Measurements from ENCODE around the gene AGPAT4. TPM values are rescaled to one million over a fixed set of nuclear protein-coding genes. Genes with fewer than 3 reads are reported as not detected.

The AGPAT4 gene
- total RNA-seq, 2 donors from 2014 or later, result 61.0 to 61.1 TPM

- Histone ChIP-seq H3K4me1 (ENCODE audit: control insufficient read depth, insufficient read depth, low read length) (peaks cover 2% of the 10 kb centered on the region), H3K9me3 (ENCODE audit: control insufficient read depth, low read length) (no peaks in the 10 kb centered on the region), H3K27me3 (ENCODE audit: control insufficient read depth, insufficient read depth, low read length, poor library complexity, severe bottlenecking) (no peaks in the 10 kb centered on the region), H3K36me3 (ENCODE audit: control insufficient read depth, insufficient read depth, low read length) (peaks cover 90% of the 10 kb centered on the region), H3K27ac (ENCODE audit: low read depth, low read length) (no peak overlapping the region), H3K4me3 (ENCODE audit: low read length) (no peak overlapping the region), H3K9ac (ENCODE audit: extremely low read depth, low read length, poor library complexity, severe bottlenecking) (no peak overlapping the region)
- no peak for DNase-seq
- Mint-ChIP-seq H3K27me3 (ENCODE audit: insufficient read depth) (no peaks in the 10 kb centered on the region), H3K27ac (peak overlapping the region; percentile 31), H3K36me3 (ENCODE audit: low read depth) (peaks cover 62% of the 10 kb centered on the region), H3K4me1 (peaks cover 2% of the 10 kb centered on the region), H3K4me3 (no peak overlapping the region), H3K9me3 (no peaks in the 10 kb centered on the region)
- 97 to 100% methylated on average over 3 to 5 of the region's 5 CpGs for WGBS, 2 experiments (ENCODE audit: insufficient coverage in 1 of 2, insufficient read length in 1 of 2)
- TF ChIP-seq, protein P1, sequence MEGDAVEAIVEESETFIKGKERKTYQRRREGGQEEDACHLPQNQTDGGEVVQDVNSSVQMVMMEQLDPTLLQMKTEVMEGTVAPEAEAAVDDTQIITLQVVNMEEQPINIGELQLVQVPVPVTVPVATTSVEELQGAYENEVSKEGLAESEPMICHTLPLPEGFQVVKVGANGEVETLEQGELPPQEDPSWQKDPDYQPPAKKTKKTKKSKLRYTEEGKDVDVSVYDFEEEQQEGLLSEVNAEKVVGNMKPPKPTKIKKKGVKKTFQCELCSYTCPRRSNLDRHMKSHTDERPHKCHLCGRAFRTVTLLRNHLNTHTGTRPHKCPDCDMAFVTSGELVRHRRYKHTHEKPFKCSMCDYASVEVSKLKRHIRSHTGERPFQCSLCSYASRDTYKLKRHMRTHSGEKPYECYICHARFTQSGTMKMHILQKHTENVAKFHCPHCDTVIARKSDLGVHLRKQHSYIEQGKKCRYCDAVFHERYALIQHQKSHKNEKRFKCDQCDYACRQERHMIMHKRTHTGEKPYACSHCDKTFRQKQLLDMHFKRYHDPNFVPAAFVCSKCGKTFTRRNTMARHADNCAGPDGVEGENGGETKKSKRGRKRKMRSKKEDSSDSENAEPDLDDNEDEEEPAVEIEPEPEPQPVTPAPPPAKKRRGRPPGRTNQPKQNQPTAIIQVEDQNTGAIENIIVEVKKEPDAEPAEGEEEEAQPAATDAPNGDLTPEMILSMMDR (conservative IDR thresholded peaks at IDR 0.05), result no peak
Measured at GRCh38 chr6:161094955-161095354, 178.9 kb downstream of the AGPAT4 start.

DNA sequence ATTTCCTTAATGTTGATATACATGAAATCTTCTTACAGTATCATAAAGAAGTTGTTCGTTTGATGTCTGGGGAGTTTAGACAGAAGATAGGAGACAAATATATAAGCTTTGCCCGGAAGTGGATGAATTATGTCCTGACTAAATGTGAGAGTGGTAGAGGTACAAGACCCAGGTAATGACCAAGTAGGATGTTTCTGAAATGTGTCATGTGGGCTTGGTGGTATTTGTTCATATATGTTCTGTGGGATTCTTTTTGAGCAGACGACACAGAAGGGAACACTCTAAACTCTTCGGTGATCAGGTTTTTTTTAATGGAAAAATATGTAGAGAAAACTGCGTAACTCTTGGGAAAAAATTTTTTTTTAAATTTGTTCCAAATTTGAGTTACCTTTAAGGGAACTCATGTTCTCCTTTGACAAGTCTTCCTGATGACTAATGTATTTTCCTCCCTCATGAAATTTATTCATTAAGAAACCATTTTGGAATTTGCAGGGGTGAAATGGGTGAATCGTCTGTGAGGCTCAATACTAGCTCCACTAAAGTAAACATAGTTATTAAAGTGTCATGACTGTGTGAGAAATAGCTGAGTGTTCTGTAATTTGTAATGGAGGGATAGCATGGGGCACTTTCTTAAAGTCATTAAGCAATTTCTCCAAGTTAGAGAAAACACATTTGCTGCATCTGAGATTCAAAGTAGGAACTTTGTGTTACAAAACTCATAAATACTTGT, 181.7 kb downstream of the AGPAT4 start:
- H3K4me1 ChIP-seq (ENCODE audit: control insufficient read depth, insufficient read depth, low read length), result no peaks in the 10 kb centered on the region
- no peaks in the 10 kb centered on the region for H3K9me3 Mint-ChIP-seq
- H3K9me3 ChIP-seq (ENCODE audit: control insufficient read depth, low read length), result no peaks in the 10 kb centered on the region
- no peak overlapping the region for H3K4me3 Mint-ChIP-seq
- TF ChIP-seq, protein P1 (conservative IDR thresholded peaks at IDR 0.05), result no peak
- no peak overlapping the region for H3K27ac ChIP-seq (ENCODE audit: low read depth, low read length)
- H3K4me1 Mint-ChIP-seq, result no peaks in the 10 kb centered on the region
- H3K9ac ChIP-seq (ENCODE audit: extremely low read depth, low read length, poor library complexity, severe bottlenecking), result no peak overlapping the region
- DNase-seq, result no peak
- H3K27me3 ChIP-seq (ENCODE audit: control insufficient read depth, insufficient read depth, low read length, poor library complexity, severe bottlenecking), result no peaks in the 10 kb centered on the region
- H3K27me3 Mint-ChIP-seq (ENCODE audit: insufficient read depth), result no peaks in the 10 kb centered on the region
- no peak overlapping the region for H3K27ac Mint-ChIP-seq
- H3K36me3 ChIP-seq (ENCODE audit: control insufficient read depth, insufficient read depth, low read length), result peaks cover 92% of the 10 kb centered on the region
- 93 to 100% methylated on average over 5 to 6 of the region's 6 CpGs for WGBS, 2 experiments (ENCODE audit: insufficient coverage in 1 of 2, insufficient read length in 1 of 2)
- H3K4me3 ChIP-seq (ENCODE audit: low read length), result no peak overlapping the region
- peaks cover 66% of the 10 kb centered on the region for H3K36me3 Mint-ChIP-seq (ENCODE audit: low read depth)

DNA sequence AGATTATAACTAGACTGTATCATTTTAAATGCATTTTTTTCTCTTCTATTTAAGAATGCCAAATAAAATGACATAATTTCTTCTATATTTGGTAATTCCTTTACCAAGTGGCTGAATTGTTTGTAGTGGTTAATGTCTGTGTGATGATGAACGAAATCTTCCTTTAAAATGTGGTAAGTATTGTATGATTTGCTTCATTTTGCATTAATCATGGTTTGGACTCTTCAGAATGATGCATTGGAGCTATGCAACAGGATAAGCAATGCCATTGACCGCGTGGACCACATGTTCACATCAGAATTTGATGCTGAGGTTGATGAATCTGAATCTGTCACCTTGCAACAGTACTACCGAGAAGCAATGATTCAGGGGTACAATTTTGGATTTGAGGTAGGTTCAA, 182.7 kb downstream of the AGPAT4 start:
- no peaks in the 10 kb centered on the region for H3K27me3 Mint-ChIP-seq (ENCODE audit: insufficient read depth)
- Histone ChIP-seq H3K9ac (ENCODE audit: extremely low read depth, low read length, poor library complexity, severe bottlenecking) (no peak overlapping the region), H3K36me3 (ENCODE audit: control insufficient read depth, insufficient read depth, low read length) (peaks cover 95% of the 10 kb centered on the region), H3K4me3 (ENCODE audit: low read length) (no peak overlapping the region), H3K4me1 (ENCODE audit: control insufficient read depth, insufficient read depth, low read length) (no peaks in the 10 kb centered on the region), H3K27ac (ENCODE audit: low read depth, low read length) (no peak overlapping the region), H3K27me3 (ENCODE audit: control insufficient read depth, insufficient read depth, low read length, poor library complexity, severe bottlenecking) (no peaks in the 10 kb centered on the region), H3K9me3 (ENCODE audit: control insufficient read depth, low read length) (no peaks in the 10 kb centered on the region)
- H3K4me3 Mint-ChIP-seq, result no peak overlapping the region
- H3K9me3 Mint-ChIP-seq, result no peaks in the 10 kb centered on the region
- peaks cover 67% of the 10 kb centered on the region for H3K36me3 Mint-ChIP-seq (ENCODE audit: low read depth)
- no peaks in the 10 kb centered on the region for H3K4me1 Mint-ChIP-seq
- H3K27ac Mint-ChIP-seq, result no peak overlapping the region
- TF ChIP-seq, protein P1 (conservative IDR thresholded peaks at IDR 0.05), result no peak
- no peak for DNase-seq
- WGBS, 2 experiments (ENCODE audit: insufficient coverage in 1 of 2, insufficient read length in 1 of 2), result 97 to 100% methylated on average over 4 of the region's 4 CpGs
